Activated naive CD8-positive, alpha-beta T cell (primary cell): Measurements from ENCODE around the gene FOXE3.

ENCODE experiments used
- H3K27ac Mint-ChIP-seq: one replicate; pipeline ENCODE4 v1.8.0; 2021; ENCODE audit warnings: mixed read lengths
- H3K27me3 Mint-ChIP-seq: one replicate; pipeline ENCODE4 v1.8.0; 2021; ENCODE audit warnings: mixed read lengths
- H3K36me3 Mint-ChIP-seq: one replicate; pipeline ENCODE4 v1.8.0; 2021; ENCODE audit warnings: mixed read lengths
- H3K4me1 Mint-ChIP-seq: one replicate; pipeline ENCODE4 v1.8.0; 2021; ENCODE audit warnings: low read depth, mixed read lengths
- H3K4me3 Mint-ChIP-seq: one replicate; pipeline ENCODE4 v1.8.0; 2021; ENCODE audit warnings: mild to moderate bottlenecking, mixed read lengths
- H3K9me3 Mint-ChIP-seq: one replicate; pipeline ENCODE4 v1.8.0; 2021; ENCODE audit warnings: low read depth, mixed read lengths

FOXE3 gene

DNA sequence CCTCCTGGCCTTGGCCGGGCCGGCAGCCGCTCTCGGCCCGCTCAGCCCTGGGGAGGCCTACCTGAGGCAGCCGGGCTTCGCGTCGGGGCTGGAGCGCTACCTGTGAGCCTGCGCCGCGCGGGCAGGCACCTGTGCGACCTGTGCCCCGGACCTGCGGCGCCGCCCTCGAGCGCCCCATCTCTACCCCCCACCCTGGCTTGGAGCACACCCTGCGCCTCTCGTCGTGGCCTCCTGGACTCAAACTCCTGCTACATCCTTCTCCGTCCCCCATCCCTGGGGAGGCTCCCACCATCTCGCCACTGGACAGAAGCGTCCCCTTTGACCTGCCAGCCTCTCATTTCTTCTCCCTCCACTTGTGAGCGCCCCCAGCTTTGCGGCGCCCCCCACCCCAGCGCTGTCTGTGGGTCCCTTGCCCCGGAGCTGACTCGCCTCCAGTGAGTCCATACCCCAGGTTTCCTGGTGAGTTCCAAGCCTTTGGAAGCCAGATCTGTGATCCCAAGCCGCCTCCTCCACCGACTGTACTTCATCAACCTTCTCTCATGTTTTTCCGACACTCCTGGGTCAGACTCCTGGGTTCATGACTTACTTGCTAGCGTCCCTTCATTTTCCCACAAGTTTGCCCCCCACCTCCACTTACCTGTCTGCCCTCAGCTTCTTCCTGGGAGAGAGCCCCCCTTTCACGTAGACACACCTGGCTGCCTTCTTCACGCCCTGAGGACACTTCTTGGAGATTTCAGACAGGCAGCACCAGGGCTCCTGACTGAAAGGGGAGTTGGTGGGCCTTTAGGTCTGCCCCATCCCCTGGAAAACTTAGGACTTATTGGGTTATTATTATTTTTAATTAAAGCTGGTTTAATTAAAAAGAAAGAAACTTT is 1.3 kb downstream of the FOXE3 start:
- Mint-ChIP-seq H3K27ac (no peak overlapping the region), H3K4me3 (peak overlapping the region; percentile 68), H3K9me3 (no peaks in the 10 kb centered on the region), H3K4me1 (peaks cover 5% of the 10 kb centered on the region), H3K27me3 (peaks cover 36% of the 10 kb centered on the region), H3K36me3 (no peaks in the 10 kb centered on the region)

GRCh38 chr1:47418122-47418521 is 2.0 kb downstream of the FOXE3 start:
- H3K4me1 Mint-ChIP-seq, result peaks cover 5% of the 10 kb centered on the region
- H3K4me3 Mint-ChIP-seq, result peak overlapping the region; percentile 28
- no peak overlapping the region for H3K27ac Mint-ChIP-seq
- H3K27me3 Mint-ChIP-seq, result peaks cover 36% of the 10 kb centered on the region
- no peaks in the 10 kb centered on the region for H3K9me3 Mint-ChIP-seq
- no peaks in the 10 kb centered on the region for H3K36me3 Mint-ChIP-seq

- peaks cover 38% of the 10 kb centered on the region for H3K27me3 Mint-ChIP-seq
- no peaks in the 10 kb centered on the region for H3K9me3 Mint-ChIP-seq
- H3K4me1 Mint-ChIP-seq, result peaks cover 5% of the 10 kb centered on the region
- H3K36me3 Mint-ChIP-seq, result no peaks in the 10 kb centered on the region
- H3K27ac Mint-ChIP-seq, result no peak overlapping the region
- no peak overlapping the region for H3K4me3 Mint-ChIP-seq
These were observed 2.7 kb downstream of the FOXE3 start for GRCh38 chr1:47418681-47419325.

GRCh38 chr1:47420547-47420946 is 4.5 kb downstream of the FOXE3 start:
- H3K9me3 Mint-ChIP-seq, result no peaks in the 10 kb centered on the region
- no peak overlapping the region for H3K27ac Mint-ChIP-seq
- H3K36me3 Mint-ChIP-seq, result no peaks in the 10 kb centered on the region
- H3K4me3 Mint-ChIP-seq, result no peak overlapping the region
- H3K4me1 Mint-ChIP-seq, result peaks cover 5% of the 10 kb centered on the region
- peaks cover 34% of the 10 kb centered on the region for H3K27me3 Mint-ChIP-seq

DNA sequence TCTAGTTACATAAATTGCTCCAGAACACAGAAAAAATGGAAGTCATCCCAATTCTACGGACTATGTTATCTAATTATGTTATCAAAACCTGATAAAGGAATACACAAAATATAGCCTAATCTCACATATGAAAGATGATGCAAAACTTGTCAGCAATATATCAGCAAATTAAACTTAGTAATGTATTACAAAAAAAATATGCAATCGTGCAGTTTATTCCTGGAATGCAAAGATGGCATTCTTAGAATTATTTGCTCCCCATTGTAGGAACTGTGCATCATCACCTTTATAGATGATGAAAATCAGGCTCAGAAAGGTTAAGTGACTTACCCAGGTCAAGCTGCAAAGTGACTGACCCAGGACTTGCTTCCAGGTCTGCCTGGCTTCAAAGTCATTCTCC is 7.8 kb downstream of the FOXE3 start:
- Mint-ChIP-seq H3K27me3 (peaks cover 18% of the 10 kb centered on the region), H3K4me3 (no peak overlapping the region), H3K36me3 (peaks cover 2% of the 10 kb centered on the region), H3K4me1 (no peaks in the 10 kb centered on the region), H3K9me3 (no peaks in the 10 kb centered on the region), H3K27ac (no peak overlapping the region)

GRCh38 chr1:47424336-47424982 is 8.4 kb downstream of the FOXE3 start:
- H3K27ac Mint-ChIP-seq, result no peak overlapping the region
- peaks cover 5% of the 10 kb centered on the region for H3K36me3 Mint-ChIP-seq
- H3K4me1 Mint-ChIP-seq, result no peaks in the 10 kb centered on the region
- no peaks in the 10 kb centered on the region for H3K9me3 Mint-ChIP-seq
- H3K4me3 Mint-ChIP-seq, result no peak overlapping the region
- peaks cover 20% of the 10 kb centered on the region for H3K27me3 Mint-ChIP-seq

DNA sequence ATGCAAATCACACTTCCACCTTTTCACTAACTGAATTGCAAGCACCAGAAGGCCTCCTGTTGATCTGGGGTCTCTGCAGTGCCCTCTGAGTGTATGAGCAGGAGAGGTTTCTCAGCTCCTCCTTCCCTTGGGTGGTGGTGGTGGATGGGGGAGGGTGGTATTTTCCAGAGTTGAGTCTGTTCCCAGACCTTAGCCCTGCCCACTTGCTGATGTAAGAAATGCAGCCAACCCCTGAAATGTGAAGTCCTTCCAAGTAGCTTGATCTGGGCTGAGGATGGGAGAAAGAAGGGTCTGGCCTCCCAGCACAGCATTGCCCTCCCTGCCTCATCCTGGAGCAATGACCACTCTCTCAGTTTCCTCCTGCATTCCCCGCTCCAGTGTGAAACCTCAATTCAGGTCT is 15.4 kb downstream of the FOXE3 start:
- Mint-ChIP-seq H3K9me3 (no peaks in the 10 kb centered on the region), H3K36me3 (peaks cover 4% of the 10 kb centered on the region), H3K4me1 (peaks cover 35% of the 10 kb centered on the region), H3K27ac (no peak overlapping the region), H3K27me3 (peaks cover 26% of the 10 kb centered on the region), H3K4me3 (no peak overlapping the region)

- Mint-ChIP-seq H3K27ac (no peak overlapping the region), H3K27me3 (peaks cover 26% of the 10 kb centered on the region), H3K4me3 (peak overlapping the region; percentile 75), H3K9me3 (no peaks in the 10 kb centered on the region), H3K36me3 (peaks cover 3% of the 10 kb centered on the region), H3K4me1 (peaks cover 38% of the 10 kb centered on the region)
These were observed 16.3 kb downstream of the FOXE3 start for GRCh38 chr1:47432071-47433036.

DNA sequence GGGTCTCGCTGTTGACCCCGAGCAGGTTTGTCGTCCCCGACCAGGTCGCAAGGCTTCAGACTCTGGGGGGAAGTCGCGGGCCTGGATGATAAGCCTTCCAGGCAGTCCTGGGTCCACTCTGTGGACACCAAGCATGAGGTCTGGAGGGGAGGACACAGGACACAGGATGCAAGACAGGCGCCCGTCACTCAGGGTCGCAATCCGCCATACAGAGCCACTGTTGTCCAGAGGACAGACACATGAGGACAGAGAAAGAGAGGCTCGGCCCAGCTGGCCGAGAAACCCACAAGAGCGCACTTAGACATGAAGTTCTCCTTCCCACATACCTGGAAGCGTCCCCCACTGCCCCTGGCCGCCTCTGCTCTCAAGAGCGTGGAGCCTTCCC is 16.9 kb downstream of the FOXE3 start:
- Mint-ChIP-seq H3K4me1 (peaks cover 38% of the 10 kb centered on the region), H3K27me3 (peaks cover 26% of the 10 kb centered on the region), H3K4me3 (peak overlapping the region; percentile 75), H3K36me3 (peaks cover 3% of the 10 kb centered on the region), H3K27ac (no peak overlapping the region), H3K9me3 (no peaks in the 10 kb centered on the region)

- H3K27me3 Mint-ChIP-seq, result peaks cover 26% of the 10 kb centered on the region
These were observed 17.5 kb downstream of the FOXE3 start for GRCh38 chr1:47433477-47434050.

DNA sequence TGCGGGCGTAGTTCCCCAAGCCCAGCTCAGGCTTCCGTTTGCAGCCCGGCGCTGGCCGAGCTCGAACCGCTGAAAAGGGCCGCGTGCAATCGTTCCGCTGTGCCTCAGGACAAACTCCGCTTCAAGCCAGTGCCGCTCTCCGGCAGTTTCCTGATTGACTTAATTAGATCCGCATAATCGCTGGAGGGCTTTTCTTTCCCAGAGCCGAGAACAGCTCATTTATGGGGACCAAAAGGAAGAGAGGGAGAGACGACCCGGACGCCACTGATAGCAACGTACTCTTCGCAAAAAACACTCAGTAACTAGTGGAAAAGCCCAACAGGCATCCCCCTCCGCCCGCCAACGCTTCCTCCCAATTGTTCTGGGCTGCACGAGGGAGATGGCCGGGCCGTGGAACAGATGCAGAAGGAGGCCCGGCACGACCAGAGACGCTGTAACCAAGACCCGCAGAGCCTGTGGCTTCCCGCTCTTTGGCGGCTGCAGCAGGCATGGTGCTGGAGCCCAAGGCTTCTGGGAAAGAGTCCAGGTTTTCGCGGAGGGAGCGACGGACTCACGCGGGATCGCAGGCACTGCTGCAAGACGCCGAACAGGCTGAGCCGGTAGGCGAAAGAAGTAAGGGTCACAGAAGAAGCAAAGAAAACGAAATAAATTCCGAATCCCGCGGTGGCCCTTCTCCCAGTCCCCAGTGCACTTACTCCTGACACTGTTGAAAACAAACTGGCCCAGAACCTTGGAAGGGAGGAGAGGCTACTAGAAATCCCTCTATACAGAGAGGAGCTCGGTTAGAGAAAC is 18.2 kb downstream of the FOXE3 start:
- no peaks in the 10 kb centered on the region for H3K9me3 Mint-ChIP-seq
- peaks cover 39% of the 10 kb centered on the region for H3K4me1 Mint-ChIP-seq
- peak overlapping the region; percentile 44 for H3K4me3 Mint-ChIP-seq
- peaks cover 21% of the 10 kb centered on the region for H3K27me3 Mint-ChIP-seq
- H3K36me3 Mint-ChIP-seq, result peaks cover 3% of the 10 kb centered on the region
- no peak overlapping the region for H3K27ac Mint-ChIP-seq

More at GRCh38 chr1:47433477-47434050, 17.5 kb downstream of the FOXE3 start:
- H3K27ac Mint-ChIP-seq, result no peak overlapping the region
- H3K4me1 Mint-ChIP-seq, result peaks cover 39% of the 10 kb centered on the region
- peaks cover 3% of the 10 kb centered on the region for H3K36me3 Mint-ChIP-seq
- H3K4me3 Mint-ChIP-seq, result peak overlapping the region; percentile 75
- no peaks in the 10 kb centered on the region for H3K9me3 Mint-ChIP-seq

DNA sequence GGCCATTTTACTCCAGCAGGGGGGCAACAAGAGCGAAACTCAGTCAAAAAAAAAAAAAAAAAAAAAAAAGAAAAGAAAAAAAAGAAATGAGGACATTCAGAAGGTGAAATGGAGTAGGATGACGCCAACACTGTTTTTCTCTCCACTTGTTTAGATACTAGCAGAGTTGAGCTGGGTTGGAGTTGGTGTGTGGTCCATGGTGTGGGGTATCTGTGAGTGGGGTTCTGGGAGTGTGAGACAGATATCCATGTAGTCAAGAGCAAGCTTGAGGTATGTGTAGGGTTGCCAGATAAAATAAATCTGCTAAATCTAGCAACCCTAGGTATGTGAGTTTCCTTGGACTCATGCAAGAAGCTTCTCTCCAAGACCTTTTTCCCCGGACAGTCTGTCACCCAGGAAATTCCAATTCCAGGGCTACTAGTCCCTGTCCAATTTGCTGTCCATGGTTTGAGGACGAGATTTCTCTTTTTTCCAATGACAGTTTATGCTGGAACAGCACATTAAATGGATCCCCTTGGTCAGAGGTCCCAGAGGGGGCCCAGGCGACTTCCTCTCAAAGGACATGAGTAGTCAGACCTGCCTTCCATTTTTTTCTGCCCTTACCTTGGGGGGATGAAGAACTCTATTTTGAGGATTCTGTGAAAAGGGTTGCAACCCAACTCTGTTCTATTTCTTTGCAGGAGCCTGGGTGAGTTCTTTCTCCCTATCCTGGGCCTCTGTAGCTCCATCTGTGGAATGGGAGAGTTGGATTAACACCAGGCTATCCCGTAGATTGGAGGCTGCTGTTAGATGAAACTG is 19.6 kb downstream of the FOXE3 start:
- Mint-ChIP-seq H3K27me3 (peaks cover 18% of the 10 kb centered on the region), H3K27ac (no peak overlapping the region), H3K4me3 (peak overlapping the region; percentile 91), H3K36me3 (no peaks in the 10 kb centered on the region), H3K9me3 (no peaks in the 10 kb centered on the region), H3K4me1 (peaks cover 39% of the 10 kb centered on the region)
